Brain microvascular endothelial cell (primary cell): ENCODE data around the gene FAM107B.

Source experiments
- DNase-seq: peaks from one replicate; pipeline ENCODE4 v3.0.0-alpha.2; 2020
- H3K27ac ChIP-seq: fragments of 250-450 bp; sonication (Bioruptor Pico); 2 replicates; pipeline ENCODE4 v1.5.1; 2020; ENCODE audit warnings: mild to moderate bottlenecking, moderate library complexity
- H3K27me3 ChIP-seq: fragments of 250-450 bp; sonication (Bioruptor Pico); replicated peaks from 2 replicates; pipeline ENCODE4 v1.5.1; 2020; ENCODE audit warnings: mild to moderate bottlenecking
- H3K36me3 ChIP-seq: fragments of 250-450 bp; sonication (Bioruptor Pico); replicated peaks from 2 replicates; pipeline ENCODE4 v1.5.1; 2020; ENCODE audit warnings: mild to moderate bottlenecking
- H3K4me3 ChIP-seq: 2 replicates; pipeline ENCODE4 v1.5.1; 2011; ENCODE audit warnings: low read depth, mild to moderate bottlenecking, control low read depth, low read length, moderate library complexity
- CTCF ChIP-seq: IDR thresholded peaks from 2 replicates; pipeline ENCODE4 v1.5.1; 2011; ENCODE audit warnings: low read depth, mild to moderate bottlenecking, moderate library complexity, low read length, control low read depth, inconsistent platforms; ENCODE audit errors: missing control alignments
- in situ Hi-C: cut with HindIII; loops from 2 replicates; pipeline ENCODE4 v1.10.0; 2017; ENCODE audit warnings: low sequenced_read_pairs, low pct_ligation_motif_present

The FAM107B gene

GRCh38 chr10:14587540-14588083 lies 187.1 kb downstream of the FAM107B start:
- peak overlapping the region; percentile 89 for H3K27ac ChIP-seq
- H3K36me3 ChIP-seq, result no peaks in the 10 kb centered on the region
- DNase-seq, result no peak
- in situ Hi-C loops, result no loop called here
- no peak for TF ChIP-seq CTCF
- no peaks in the 10 kb centered on the region for H3K27me3 ChIP-seq
- no peak overlapping the region for H3K4me3 ChIP-seq

GRCh38 chr10:14586901-14587300 lies 187.8 kb downstream of the FAM107B start:
- TF ChIP-seq CTCF, result no peak
- H3K4me3 ChIP-seq, result no peak overlapping the region
- H3K27ac ChIP-seq, result peak overlapping the region; percentile 89
- DNase-seq, result no peak
- in situ Hi-C loops, result no loop called here
- H3K27me3 ChIP-seq, result no peaks in the 10 kb centered on the region
- no peaks in the 10 kb centered on the region for H3K36me3 ChIP-seq

GRCh38 chr10:14585287-14586193 lies 189.2 kb downstream of the FAM107B start:
- no peak for TF ChIP-seq CTCF
- H3K27me3 ChIP-seq, result no peaks in the 10 kb centered on the region
- H3K4me3 ChIP-seq, result no peak overlapping the region
- no peak for DNase-seq
- no peak overlapping the region for H3K27ac ChIP-seq
- in situ Hi-C loops, result no loop called here
- H3K36me3 ChIP-seq, result no peaks in the 10 kb centered on the region

- Histone ChIP-seq H3K36me3 (no peaks in the 10 kb centered on the region), H3K27ac (no peak overlapping the region), H3K27me3 (no peaks in the 10 kb centered on the region), H3K4me3 (no peak overlapping the region)
- TF ChIP-seq CTCF, result no peak
- no peak for DNase-seq
- in situ Hi-C loops, result no loop called here
Observed at GRCh38 chr10:14584661-14585060, 190.0 kb downstream of the FAM107B start.

- TF ChIP-seq CTCF, result no peak
- H3K27me3 ChIP-seq, result no peaks in the 10 kb centered on the region
- DNase-seq, result no peak
- no peak overlapping the region for H3K27ac ChIP-seq
- H3K4me3 ChIP-seq, result no peak overlapping the region
- no peaks in the 10 kb centered on the region for H3K36me3 ChIP-seq
- in situ Hi-C loops, result no loop called here
Observed at GRCh38 chr10:14583967-14584366, 190.7 kb downstream of the FAM107B start.

- no peak for DNase-seq
Observed at GRCh38 chr10:14583252-14583651, 191.4 kb downstream of the FAM107B start.

More at GRCh38 chr10:14583252-14583651, 191.4 kb downstream of the FAM107B start:
- H3K36me3 ChIP-seq, result no peaks in the 10 kb centered on the region
- no peak overlapping the region for H3K4me3 ChIP-seq
- no peak for TF ChIP-seq CTCF
- H3K27ac ChIP-seq, result no peak overlapping the region
- in situ Hi-C loops, result no loop called here
- no peaks in the 10 kb centered on the region for H3K27me3 ChIP-seq
